GM23338 (cell line): ENCODE data around the gene GALNT15. TPM values are rescaled to one million over a fixed set of nuclear protein-coding genes. Genes with fewer than 3 reads are reported as not detected.

Experiments
- ATAC-seq: fragments of 200-7000 bp; cut with Tn5 transposase; 3 replicates; pipeline ENCODE4 v1.9.1; 2020
- DNase-seq: peaks from one replicate; pipeline ENCODE4 v3.0.0-alpha.2; 2015; ENCODE audit warnings: low spot score
- H2AFZ ChIP-seq: fragments of 200-600 bp; sonication (generic); 2 replicates; pipeline ENCODE4 v1.8.0; 2016; ENCODE audit warnings: antibody characterized with exemption, mild to moderate bottlenecking, moderate library complexity
- H3F3A ChIP-seq: fragments of 200-600 bp; sonication (generic); replicated peaks from 2 replicates; pipeline ENCODE4 v1.8.0; 2017; ENCODE audit warnings: antibody characterized with exemption, mixed run types, low read depth
- H3K27ac ChIP-seq: fragments of 200-600 bp; sonication (generic); 2 replicates; pipeline ENCODE4 v1.6.1; 2016; ENCODE audit warnings: low read depth
- H3K27me3 ChIP-seq: fragments of 200-600 bp; sonication (generic); 2 replicates; pipeline ENCODE4 v1.8.0; 2016; ENCODE audit warnings: mild to moderate bottlenecking, mixed run types, moderate library complexity; ENCODE audit not compliant: insufficient read depth
- H3K36me3 ChIP-seq: fragments of 200-600 bp; sonication (generic); 2 replicates; pipeline ENCODE4 v1.8.0; 2016; ENCODE audit warnings: mild to moderate bottlenecking; ENCODE audit not compliant: insufficient read depth
- H3K4me1 ChIP-seq: fragments of 200-600 bp; sonication (generic); 2 replicates; pipeline ENCODE4 v1.8.0; 2016; ENCODE audit warnings: mild to moderate bottlenecking, moderate library complexity; ENCODE audit not compliant: insufficient read depth
- H3K4me2 ChIP-seq: fragments of 200-600 bp; sonication (generic); 2 replicates; pipeline ENCODE4 v1.7.1; 2017; ENCODE audit warnings: mixed run types
- H3K4me3 ChIP-seq: fragments of 200-600 bp; sonication (generic); 2 replicates; pipeline ENCODE4 v1.6.1; 2016; ENCODE audit warnings: mixed run types
- H3K79me2 ChIP-seq: fragments of 200-600 bp; sonication (generic); replicated peaks from 2 replicates; pipeline ENCODE4 v1.8.0; 2017; ENCODE audit warnings: mild to moderate bottlenecking; ENCODE audit not compliant: insufficient read depth
- H3K9me2 ChIP-seq: fragments of 200-600 bp; sonication (generic); 2 replicates; pipeline ENCODE4 v1.8.0; 2017; ENCODE audit not compliant: insufficient read depth
- H4K20me1 ChIP-seq: fragments of 200-600 bp; sonication (generic); replicated peaks from 2 replicates; pipeline ENCODE4 v1.8.0; 2017; ENCODE audit warnings: mild to moderate bottlenecking; ENCODE audit not compliant: insufficient read depth
- H3K27ac Mint-ChIP-seq: 2 replicates; pipeline ENCODE4 v1.8.0; 2020; ENCODE audit warnings: inconsistent platforms, mild to moderate bottlenecking, moderate library complexity, mixed read lengths
- H3K27me3 Mint-ChIP-seq: 3 replicates; pipeline ENCODE4 v1.8.0; 2022; ENCODE audit warnings: low read depth, mild to moderate bottlenecking, moderate library complexity, mixed read lengths, inconsistent platforms; ENCODE audit not compliant: insufficient read depth, poor library complexity
- H3K36me3 Mint-ChIP-seq: 3 replicates; pipeline ENCODE4 v1.8.0; 2021; ENCODE audit warnings: low read depth, mild to moderate bottlenecking, inconsistent platforms, moderate library complexity, mixed read lengths
- H3K4me1 Mint-ChIP-seq: 3 replicates; pipeline ENCODE4 v1.8.0; 2020; ENCODE audit warnings: mild to moderate bottlenecking, inconsistent platforms, mixed read lengths
- H3K4me3 Mint-ChIP-seq: 3 replicates; pipeline ENCODE4 v1.8.0; 2021; ENCODE audit warnings: moderate library complexity, mild to moderate bottlenecking, inconsistent platforms, mixed read lengths
- H3K9me3 Mint-ChIP-seq: 3 replicates; pipeline ENCODE4 v1.8.0; 2020; ENCODE audit warnings: moderate library complexity, mild to moderate bottlenecking, inconsistent platforms, mixed read lengths
- CREB1 ChIP-seq: fragments of 250-450 bp; sonication (Bioruptor Pico); IDR thresholded peaks from 2 replicates; pipeline ENCODE4 v1.5.0; 2020; ENCODE audit warnings: low read depth, mild to moderate bottlenecking, moderate library complexity
- EZH2 ChIP-seq: fragments of 200-600 bp; sonication (generic); IDR thresholded peaks from one replicate; pipeline ENCODE4 v1.8.0; 2017; ENCODE audit warnings: antibody characterized with exemption, mild to moderate bottlenecking, low read depth; ENCODE audit not compliant: unreplicated experiment
- EZH2phosphoT487 ChIP-seq: fragments of 200-600 bp; sonication (generic); IDR thresholded peaks from one replicate; pipeline ENCODE4 v1.8.1; 2018; ENCODE audit warnings: antibody characterized with exemption; ENCODE audit not compliant: unreplicated experiment
- JUNB ChIP-seq: IDR thresholded peaks from one replicate; pipeline ENCODE4 v1.6.1; 2016; ENCODE audit warnings: antibody characterized with exemption; ENCODE audit not compliant: unreplicated experiment
- NANOG ChIP-seq: IDR thresholded peaks from 2 replicates; pipeline ENCODE4 v1.6.1; 2016; ENCODE audit warnings: antibody characterized with exemption, borderline replicate concordance
- STAT1 ChIP-seq: IDR thresholded peaks from one replicate; pipeline ENCODE4 v1.6.1; 2016; ENCODE audit warnings: antibody characterized with exemption; ENCODE audit not compliant: unreplicated experiment
- ZNF331 ChIP-seq: fragments of 250-450 bp; sonication (Bioruptor Pico); IDR thresholded peaks from 2 replicates; pipeline ENCODE4 v1.5.0; 2020; ENCODE audit warnings: low read depth, mild to moderate bottlenecking, moderate library complexity
- polyA plus RNA-seq: library from polyadenylated mRNA; unstranded; fragments of >200 nt; fragmentation: Nextera tagmentation; extraction: Ambion mirVana; gene quantifications from 2 replicates; pipeline ENCODE4 v1.2.1, GENCODE V29; 2016
- total RNA-seq: library from RNA; depleted of rRNA; stranded (reverse); fragments of >200 nt; shearing (Covaris generic); gene quantifications from 2 replicates; pipeline ENCODE4 v1.2.3, GENCODE V29; 2014
- TF ChIP-seq, protein P1 (sequence below): IDR thresholded peaks from one replicate; pipeline ENCODE4 v1.6.1; 2018; ENCODE audit warnings: antibody characterized with exemption; ENCODE audit not compliant: unreplicated experiment
- TF ChIP-seq, protein P2 (sequence below), 2 experiments: fragments of 200-600 bp in 1 of 2; sonication (generic) in 1 of 2; conservative IDR thresholded peaks; 2 replicates each; pipeline versions ENCODE4 v1.5.1 to v1.6.1; 2016 to 2017; ENCODE audit warnings: antibody characterized with exemption in 2 of 2, low read depth in 2 of 2, mild to moderate bottlenecking in 2 of 2, moderate library complexity in 1 of 2
- TF ChIP-seq, protein P3 (sequence below): IDR thresholded peaks from 2 replicates; pipeline ENCODE4 v1.6.1; 2016; ENCODE audit warnings: antibody characterized with exemption

Gene GALNT15
- total and polyA plus RNA-seq, 2 experiments from 2014 or later, result 0.06 to 0.35 TPM

DNA sequence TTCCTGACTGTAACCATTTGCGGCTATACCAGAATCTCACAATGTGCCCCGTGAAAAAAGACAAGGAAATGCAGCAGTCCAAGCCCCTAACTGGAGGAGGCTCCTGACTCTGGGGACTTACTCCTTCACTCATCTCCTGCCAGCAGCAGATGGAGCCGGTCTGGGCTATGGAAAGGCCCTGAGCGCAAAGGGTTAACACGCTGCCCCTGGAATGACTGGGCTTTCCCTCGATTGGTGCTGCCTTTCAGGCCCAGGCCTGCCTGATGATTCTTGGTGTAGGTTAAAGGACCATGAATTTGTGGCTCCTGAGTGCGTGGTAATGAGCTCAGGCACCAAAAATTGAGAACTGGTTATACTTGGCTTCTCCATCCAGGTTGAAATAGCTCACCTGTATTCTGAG is 42.3 kb upstream of the GALNT15 start:
- H3K27ac Mint-ChIP-seq, result no peak overlapping the region

DNA sequence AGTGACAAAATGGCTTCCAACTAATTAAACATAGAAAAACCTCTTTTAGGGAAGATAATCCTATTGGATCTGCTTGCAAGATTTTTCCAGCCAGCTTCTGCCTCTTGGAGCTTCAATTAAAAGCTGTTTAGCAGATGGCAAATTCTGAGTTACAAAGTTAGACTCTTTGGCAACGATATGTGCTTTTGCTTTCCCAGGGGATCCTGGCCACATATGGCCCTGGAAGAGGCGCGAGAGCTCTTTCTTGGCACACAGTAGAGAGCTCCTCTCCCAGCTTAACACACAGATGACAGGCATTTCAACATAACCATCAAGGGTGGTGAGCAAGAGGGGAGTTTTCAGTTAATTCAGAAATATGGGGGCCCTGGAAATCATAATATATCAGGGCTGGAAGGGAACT is 41.6 kb upstream of the GALNT15 start:
- no peaks in the 10 kb centered on the region for H4K20me1 ChIP-seq
- H3K79me2 ChIP-seq, result no peaks in the 10 kb centered on the region
- ATAC-seq (no peak), DNase-seq (no peak)
- no peaks in the 10 kb centered on the region for H3K4me1 ChIP-seq
- no peaks in the 10 kb centered on the region for H3K9me3 Mint-ChIP-seq
- H3K27me3 ChIP-seq, result no peaks in the 10 kb centered on the region
- H3K4me2 ChIP-seq, result no peak overlapping the region
- no peaks in the 10 kb centered on the region for H3K36me3 Mint-ChIP-seq
- H3K27ac Mint-ChIP-seq, result no peak overlapping the region
- H3K36me3 ChIP-seq, result no peaks in the 10 kb centered on the region
- no peak overlapping the region for H3K27ac ChIP-seq
- H3K27me3 Mint-ChIP-seq, result no peaks in the 10 kb centered on the region
- H3K9me2 ChIP-seq, result 0 out of 2 replicates have a peak, but pooled peaks cover 2% of the 10 kb centered on the region
- H3K4me3 Mint-ChIP-seq, result no peak overlapping the region
- H3K4me1 Mint-ChIP-seq, result no peaks in the 10 kb centered on the region; the same call in 2 of the 3 replicates
- H3F3A ChIP-seq, result no peaks in the 10 kb centered on the region
- H2AFZ ChIP-seq, result peak overlapping the region; percentile 92; the same call in 1 of the 2 replicates
- no peak overlapping the region for H3K4me3 ChIP-seq
- TF ChIP-seq JUNB (no peak), NANOG (no peak)
- TF ChIP-seq, protein P1, sequence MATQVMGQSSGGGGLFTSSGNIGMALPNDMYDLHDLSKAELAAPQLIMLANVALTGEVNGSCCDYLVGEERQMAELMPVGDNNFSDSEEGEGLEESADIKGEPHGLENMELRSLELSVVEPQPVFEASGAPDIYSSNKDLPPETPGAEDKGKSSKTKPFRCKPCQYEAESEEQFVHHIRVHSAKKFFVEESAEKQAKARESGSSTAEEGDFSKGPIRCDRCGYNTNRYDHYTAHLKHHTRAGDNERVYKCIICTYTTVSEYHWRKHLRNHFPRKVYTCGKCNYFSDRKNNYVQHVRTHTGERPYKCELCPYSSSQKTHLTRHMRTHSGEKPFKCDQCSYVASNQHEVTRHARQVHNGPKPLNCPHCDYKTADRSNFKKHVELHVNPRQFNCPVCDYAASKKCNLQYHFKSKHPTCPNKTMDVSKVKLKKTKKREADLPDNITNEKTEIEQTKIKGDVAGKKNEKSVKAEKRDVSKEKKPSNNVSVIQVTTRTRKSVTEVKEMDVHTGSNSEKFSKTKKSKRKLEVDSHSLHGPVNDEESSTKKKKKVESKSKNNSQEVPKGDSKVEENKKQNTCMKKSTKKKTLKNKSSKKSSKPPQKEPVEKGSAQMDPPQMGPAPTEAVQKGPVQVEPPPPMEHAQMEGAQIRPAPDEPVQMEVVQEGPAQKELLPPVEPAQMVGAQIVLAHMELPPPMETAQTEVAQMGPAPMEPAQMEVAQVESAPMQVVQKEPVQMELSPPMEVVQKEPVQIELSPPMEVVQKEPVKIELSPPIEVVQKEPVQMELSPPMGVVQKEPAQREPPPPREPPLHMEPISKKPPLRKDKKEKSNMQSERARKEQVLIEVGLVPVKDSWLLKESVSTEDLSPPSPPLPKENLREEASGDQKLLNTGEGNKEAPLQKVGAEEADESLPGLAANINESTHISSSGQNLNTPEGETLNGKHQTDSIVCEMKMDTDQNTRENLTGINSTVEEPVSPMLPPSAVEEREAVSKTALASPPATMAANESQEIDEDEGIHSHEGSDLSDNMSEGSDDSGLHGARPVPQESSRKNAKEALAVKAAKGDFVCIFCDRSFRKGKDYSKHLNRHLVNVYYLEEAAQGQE, result no peak

More for the DNA sequence above, 42.3 kb upstream of the GALNT15 start:
- no peak for TF ChIP-seq ZNF331
- TF ChIP-seq, protein P2, sequence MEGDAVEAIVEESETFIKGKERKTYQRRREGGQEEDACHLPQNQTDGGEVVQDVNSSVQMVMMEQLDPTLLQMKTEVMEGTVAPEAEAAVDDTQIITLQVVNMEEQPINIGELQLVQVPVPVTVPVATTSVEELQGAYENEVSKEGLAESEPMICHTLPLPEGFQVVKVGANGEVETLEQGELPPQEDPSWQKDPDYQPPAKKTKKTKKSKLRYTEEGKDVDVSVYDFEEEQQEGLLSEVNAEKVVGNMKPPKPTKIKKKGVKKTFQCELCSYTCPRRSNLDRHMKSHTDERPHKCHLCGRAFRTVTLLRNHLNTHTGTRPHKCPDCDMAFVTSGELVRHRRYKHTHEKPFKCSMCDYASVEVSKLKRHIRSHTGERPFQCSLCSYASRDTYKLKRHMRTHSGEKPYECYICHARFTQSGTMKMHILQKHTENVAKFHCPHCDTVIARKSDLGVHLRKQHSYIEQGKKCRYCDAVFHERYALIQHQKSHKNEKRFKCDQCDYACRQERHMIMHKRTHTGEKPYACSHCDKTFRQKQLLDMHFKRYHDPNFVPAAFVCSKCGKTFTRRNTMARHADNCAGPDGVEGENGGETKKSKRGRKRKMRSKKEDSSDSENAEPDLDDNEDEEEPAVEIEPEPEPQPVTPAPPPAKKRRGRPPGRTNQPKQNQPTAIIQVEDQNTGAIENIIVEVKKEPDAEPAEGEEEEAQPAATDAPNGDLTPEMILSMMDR (conservative IDR thresholded peaks at IDR 0.05; ENCODE audit: low read depth in 2 of 2), result no peak
- TF ChIP-seq JUNB, result no peak
- TF ChIP-seq, protein P3, sequence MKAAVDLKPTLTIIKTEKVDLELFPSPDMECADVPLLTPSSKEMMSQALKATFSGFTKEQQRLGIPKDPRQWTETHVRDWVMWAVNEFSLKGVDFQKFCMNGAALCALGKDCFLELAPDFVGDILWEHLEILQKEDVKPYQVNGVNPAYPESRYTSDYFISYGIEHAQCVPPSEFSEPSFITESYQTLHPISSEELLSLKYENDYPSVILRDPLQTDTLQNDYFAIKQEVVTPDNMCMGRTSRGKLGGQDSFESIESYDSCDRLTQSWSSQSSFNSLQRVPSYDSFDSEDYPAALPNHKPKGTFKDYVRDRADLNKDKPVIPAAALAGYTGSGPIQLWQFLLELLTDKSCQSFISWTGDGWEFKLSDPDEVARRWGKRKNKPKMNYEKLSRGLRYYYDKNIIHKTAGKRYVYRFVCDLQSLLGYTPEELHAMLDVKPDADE, result no peak
- TF ChIP-seq EZH2, result no peak
- TF ChIP-seq EZH2phosphoT487, result no peak
- no peak for TF ChIP-seq CREB1 (CRISPR knock-in tag)
- TF ChIP-seq STAT1, result no peak
- no peak for TF ChIP-seq NANOG
- H3K36me3 Mint-ChIP-seq, result no peaks in the 10 kb centered on the region
- Histone ChIP-seq H3K36me3 (no peaks in the 10 kb centered on the region), H3K4me3 (no peak overlapping the region), H4K20me1 (no peaks in the 10 kb centered on the region), H2AFZ (peak overlapping the region; percentile 92), H3K4me2 (no peak overlapping the region), H3K27ac (no peak overlapping the region), H3K27me3 (no peaks in the 10 kb centered on the region), H3K4me1 (no peaks in the 10 kb centered on the region), H3K9me2 (0 out of 2 replicates have a peak, but pooled peaks cover 2% of the 10 kb centered on the region), H3F3A (no peaks in the 10 kb centered on the region), H3K79me2 (no peaks in the 10 kb centered on the region)
- no peak overlapping the region for H3K4me3 Mint-ChIP-seq
- no peaks in the 10 kb centered on the region; the same call in 2 of the 3 replicates for H3K4me1 Mint-ChIP-seq
- ATAC-seq (peak; percentile 90), DNase-seq (peak; percentile 51)
- H3K9me3 Mint-ChIP-seq, result no peaks in the 10 kb centered on the region
- no peaks in the 10 kb centered on the region for H3K27me3 Mint-ChIP-seq
